HG03457 (cell line): ENCODE results near the gene RBM23.

ENCODE experiments used
- ATAC-seq: cut with Tn5 transposase; IDR thresholded peaks from one replicate; pipeline ENCODE4 v1.9.1; 2021; ENCODE audit warnings: moderate number of reproducible peaks; ENCODE audit not compliant: unreplicated experiment

RBM23 gene

GRCh38 chr14:22845821-22846625 is 72.9 kb downstream of the RBM23 start:
- no peak for ATAC-seq

- ATAC-seq, result no peak
Measured at GRCh38 chr14:22845103-22845394, 73.9 kb downstream of the RBM23 start.

- ATAC-seq, result no peak
Measured at GRCh38 chr14:22844221-22845102, 74.5 kb downstream of the RBM23 start.
